HG03558 (cell line): Measurements from ENCODE around the gene RAB27A.
"Not testable (repeated sequence)": the region's sequence is repeated elsewhere in the genome, so short reads cannot be mapped to it uniquely, and the experiment has no call there.

ENCODE experiments used
- ATAC-seq: cut with Tn5 transposase; IDR thresholded peaks from one replicate; pipeline ENCODE4 v1.9.1; 2021; ENCODE audit warnings: moderate number of reproducible peaks; ENCODE audit not compliant: unreplicated experiment; ENCODE audit errors: extremely low read depth

The RAB27A gene

GRCh38 chr15:55282284-55282833 lies 7.3 kb downstream of the RAB27A start:
- no peak for ATAC-seq

- ATAC-seq: no peak
Measured at GRCh38 chr15:55281517-55282228, 7.9 kb downstream of the RAB27A start.

- ATAC-seq: not testable (repeated sequence)
Measured at GRCh38 chr15:55280589-55280988, 9.0 kb downstream of the RAB27A start.

- peak; percentile 74 for ATAC-seq
Measured at GRCh38 chr15:55279746-55280351, 9.8 kb downstream of the RAB27A start.

GRCh38 chr15:55279100-55279745 lies 10.4 kb downstream of the RAB27A start:
- ATAC-seq: no peak

GRCh38 chr15:55277715-55278114 lies 11.9 kb downstream of the RAB27A start:
- ATAC-seq: no peak

GRCh38 chr15:55277116-55277564 lies 12.5 kb downstream of the RAB27A start:
- ATAC-seq: peak; percentile 29

- ATAC-seq: no peak
Measured at GRCh38 chr15:55276324-55276723, 13.3 kb downstream of the RAB27A start.

GRCh38 chr15:55270291-55270690 lies 19.3 kb downstream of the RAB27A start:
- ATAC-seq: no peak

GRCh38 chr15:55268176-55268695 lies 21.4 kb downstream of the RAB27A start:
- no peak for ATAC-seq

- ATAC-seq: peak; percentile 68
Measured at GRCh38 chr15:55267401-55268175, 22.0 kb downstream of the RAB27A start.

- ATAC-seq: no peak
Measured at GRCh38 chr15:55266547-55266946, 23.1 kb downstream of the RAB27A start.

- ATAC-seq: no peak
Measured at GRCh38 chr15:55260562-55261131, 29.0 kb downstream of the RAB27A start.

GRCh38 chr15:55257938-55258337 lies 31.7 kb downstream of the RAB27A start:
- ATAC-seq: no peak

- no peak for ATAC-seq
Measured at GRCh38 chr15:55257012-55257670, 32.5 kb downstream of the RAB27A start.

- no peak for ATAC-seq
Measured at GRCh38 chr15:55256281-55257011, 33.2 kb downstream of the RAB27A start.

GRCh38 chr15:55255714-55256113 lies 33.9 kb downstream of the RAB27A start:
- no peak for ATAC-seq

GRCh38 chr15:55254916-55255679 lies 34.5 kb downstream of the RAB27A start:
- peak; percentile 37 for ATAC-seq
